Right atrium auricular region (tissue), 2 donors: ENCODE measurements around the gene ZFP1. TPM values are rescaled to one million over a fixed set of nuclear protein-coding genes. Genes with fewer than 3 reads are reported as not detected.

ENCODE experiments used
- DNase-seq: peaks from one replicate; pipeline ENCODE4 v3.0.0-alpha.2; 2019; ENCODE audit warnings: low spot score
- H3K27ac ChIP-seq, 2 donors: fragments of 200-600 bp; sonication (generic); 1 replicate in 1 of 2; 2 replicates in 1 of 2; pipeline ENCODE4 v1.5.1; 2016 to 2019
- H3K27me3 ChIP-seq, 2 donors: fragments of 200-600 bp; sonication (generic); one replicate each; pipeline versions ENCODE4 v1.5.1 to v1.6.0; 2017 to 2019
- H3K36me3 ChIP-seq: fragments of 200-600 bp; sonication (generic); one replicate; pipeline ENCODE4 v1.5.1; 2016
- H3K4me1 ChIP-seq, 2 donors: fragments of 200-600 bp; sonication (generic); one replicate each; pipeline versions ENCODE4 v1.5.1 to v1.6.0; 2017 to 2019
- H3K4me3 ChIP-seq, 2 donors: fragments of 200-600 bp; sonication (generic); 1 replicate in 1 of 2; 2 replicates in 1 of 2; pipeline ENCODE4 v1.5.1; 2017 to 2019; ENCODE audit warnings: mild to moderate bottlenecking in 1 of 2, moderate library complexity in 1 of 2
- H3K9me3 ChIP-seq, 2 donors: fragments of 200-600 bp; sonication (generic); one replicate each; pipeline ENCODE4 v1.5.1; 2019
- total RNA-seq, 2 donors: library from RNA; depleted of rRNA; stranded (reverse); fragments of >200 nt; gene quantifications; one replicate each; pipeline ENCODE4 v1.1.0, GENCODE V29; 2016
- TF ChIP-seq, protein P1 (sequence below), 2 donors: fragments of 200-600 bp; sonication (generic); IDR thresholded peaks; one replicate each; pipeline ENCODE4 v1.5.1; 2019; ENCODE audit warnings: antibody characterized with exemption in 2 of 2

ZFP1 gene
- total RNA-seq, 2 donors from 2014 or later = 8.6 to 8.8 TPM

DNA sequence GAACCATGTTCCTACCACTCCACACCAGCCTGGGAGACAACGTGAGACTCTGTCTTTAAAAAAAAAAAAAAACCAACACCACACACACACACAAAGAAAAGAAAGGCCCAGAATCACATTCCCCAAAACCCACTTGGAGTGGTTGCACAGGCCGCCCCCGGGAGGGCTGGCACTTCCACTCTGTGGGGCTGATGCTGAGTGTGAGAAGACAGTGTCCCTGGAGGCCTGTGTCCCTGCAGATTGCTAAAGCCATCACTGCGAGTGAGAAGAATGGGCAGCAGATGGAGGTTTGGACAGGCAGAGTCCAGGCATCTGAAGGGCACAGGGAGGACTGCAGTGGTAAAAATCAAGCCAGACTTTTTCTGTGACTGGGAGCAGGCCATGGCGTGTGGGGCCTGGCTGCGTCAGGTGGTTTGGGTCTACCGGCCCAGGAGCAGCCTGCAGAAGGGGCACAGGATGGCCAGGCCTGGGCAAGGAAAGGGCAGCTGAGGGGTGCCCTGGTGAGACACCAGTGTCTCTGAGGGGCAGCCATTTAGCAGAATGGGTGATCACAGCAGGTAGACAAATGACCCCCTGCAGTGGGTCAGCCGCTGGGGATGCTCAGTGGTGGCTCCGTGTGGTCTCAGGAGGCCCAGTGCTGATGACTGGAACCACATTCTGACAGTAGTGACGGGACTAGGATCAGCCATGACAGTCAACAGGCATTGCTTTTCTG, 45.6 kb downstream of the ZFP1 start:
- no peaks in the 10 kb centered on the region for H3K36me3 ChIP-seq
- TF ChIP-seq, protein P1, sequence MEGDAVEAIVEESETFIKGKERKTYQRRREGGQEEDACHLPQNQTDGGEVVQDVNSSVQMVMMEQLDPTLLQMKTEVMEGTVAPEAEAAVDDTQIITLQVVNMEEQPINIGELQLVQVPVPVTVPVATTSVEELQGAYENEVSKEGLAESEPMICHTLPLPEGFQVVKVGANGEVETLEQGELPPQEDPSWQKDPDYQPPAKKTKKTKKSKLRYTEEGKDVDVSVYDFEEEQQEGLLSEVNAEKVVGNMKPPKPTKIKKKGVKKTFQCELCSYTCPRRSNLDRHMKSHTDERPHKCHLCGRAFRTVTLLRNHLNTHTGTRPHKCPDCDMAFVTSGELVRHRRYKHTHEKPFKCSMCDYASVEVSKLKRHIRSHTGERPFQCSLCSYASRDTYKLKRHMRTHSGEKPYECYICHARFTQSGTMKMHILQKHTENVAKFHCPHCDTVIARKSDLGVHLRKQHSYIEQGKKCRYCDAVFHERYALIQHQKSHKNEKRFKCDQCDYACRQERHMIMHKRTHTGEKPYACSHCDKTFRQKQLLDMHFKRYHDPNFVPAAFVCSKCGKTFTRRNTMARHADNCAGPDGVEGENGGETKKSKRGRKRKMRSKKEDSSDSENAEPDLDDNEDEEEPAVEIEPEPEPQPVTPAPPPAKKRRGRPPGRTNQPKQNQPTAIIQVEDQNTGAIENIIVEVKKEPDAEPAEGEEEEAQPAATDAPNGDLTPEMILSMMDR (IDR thresholded peaks at IDR 0.05) = no peak
- H3K27ac ChIP-seq = no peak overlapping the region
- DNase-seq = no peak
- H3K4me3 ChIP-seq = no peak overlapping the region
- H3K27me3 ChIP-seq = no peaks in the 10 kb centered on the region
- H3K9me3 ChIP-seq = no peaks in the 10 kb centered on the region
- no peaks in the 10 kb centered on the region for H3K4me1 ChIP-seq

DNA sequence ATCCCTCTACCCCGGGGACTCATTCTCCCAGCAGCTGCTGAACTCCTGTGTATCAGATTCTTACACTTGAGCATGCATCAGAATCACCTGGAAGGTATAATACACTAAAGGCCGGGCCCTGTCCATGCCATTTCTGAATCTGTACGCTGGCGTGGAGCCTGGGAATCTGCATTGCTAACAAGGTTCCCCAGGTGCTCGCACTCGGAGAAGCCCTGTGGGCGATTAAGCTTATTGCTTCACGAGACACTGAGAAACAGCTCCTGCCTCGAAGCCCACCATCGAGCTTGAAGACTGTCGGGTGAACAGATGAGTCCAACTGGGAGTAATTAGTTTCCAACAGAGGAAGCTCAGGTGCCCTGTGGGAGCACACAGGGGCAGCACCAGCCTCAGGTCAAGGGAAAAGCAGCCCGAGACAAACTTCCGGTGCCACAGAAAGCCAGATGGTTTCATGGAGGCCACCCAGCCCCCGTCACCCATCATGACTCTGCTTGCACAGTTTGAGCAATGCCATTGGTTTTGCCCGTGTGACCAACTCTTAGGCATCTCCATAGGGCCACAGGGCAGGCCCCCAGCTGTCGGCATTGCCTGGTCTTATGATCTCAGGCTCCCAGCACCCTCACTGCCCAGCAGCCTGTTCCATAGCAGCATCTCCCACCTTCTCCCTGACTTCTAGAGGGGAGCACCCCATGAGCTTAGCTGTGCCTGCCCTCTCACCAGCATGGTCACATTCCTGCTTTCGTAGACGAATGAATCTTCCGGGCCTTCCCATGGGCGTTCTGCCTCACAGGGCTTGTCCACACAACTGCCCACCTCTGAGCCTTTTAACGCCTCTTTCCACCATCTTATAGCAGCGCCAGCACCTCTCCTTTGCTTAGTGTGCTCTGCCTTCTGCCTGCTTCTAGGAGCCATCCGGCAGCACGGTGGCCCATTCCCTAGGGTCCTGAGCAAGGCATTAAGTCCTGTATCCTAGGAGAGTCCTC, 47.8 kb downstream of the ZFP1 start:
- Histone ChIP-seq H3K27ac (no peak overlapping the region), H3K9me3 (no peaks in the 10 kb centered on the region), H3K4me1 (peaks cover 0 to 12% of the 10 kb centered on the region in 2 donors), H3K36me3 (no peaks in the 10 kb centered on the region), H3K27me3 (no peaks in the 10 kb centered on the region), H3K4me3 (no peak overlapping the region)
- TF ChIP-seq, protein P1 (IDR thresholded peaks at IDR 0.05) = no peak
- DNase-seq = no peak

DNA sequence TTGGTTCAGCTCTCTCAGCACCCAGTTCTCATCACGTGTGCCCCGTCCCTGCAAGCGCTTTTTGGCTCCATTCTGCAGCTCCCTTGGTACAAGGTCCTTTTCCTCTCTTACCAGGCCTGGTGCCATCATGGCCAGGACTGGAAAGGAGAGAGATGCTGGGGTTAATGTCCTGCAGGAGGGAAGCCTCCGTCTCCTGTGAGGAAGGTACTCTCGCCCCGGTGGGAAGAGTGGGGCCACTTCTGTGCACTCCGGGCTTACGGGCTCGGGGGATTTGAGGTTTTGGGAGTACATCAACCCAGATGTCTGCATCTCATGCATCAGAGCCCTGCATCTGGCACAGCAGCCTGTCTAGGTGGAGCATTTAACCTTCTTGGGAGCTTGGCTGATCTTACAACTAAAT, 48.5 kb downstream of the ZFP1 start:
- H3K27ac ChIP-seq = no peak overlapping the region

GRCh38 chr16:75197522-75198134, 49.3 kb downstream of the ZFP1 start:
- Histone ChIP-seq H3K27me3 (no peaks in the 10 kb centered on the region), H3K9me3 (no peaks in the 10 kb centered on the region), H3K27ac (no peak overlapping the region), H3K4me1 (peaks cover 0 to 12% of the 10 kb centered on the region in 2 donors), H3K4me3 (peak overlapping the region in 1 of 2 donors; percentile 16), H3K36me3 (no peaks in the 10 kb centered on the region)
- no peak for DNase-seq
- TF ChIP-seq, protein P1 (IDR thresholded peaks at IDR 0.05) = no peak

More for the DNA sequence above, 48.5 kb downstream of the ZFP1 start:
- Histone ChIP-seq H3K27me3 (no peaks in the 10 kb centered on the region), H3K36me3 (no peaks in the 10 kb centered on the region), H3K4me3 (no peak overlapping the region), H3K9me3 (no peaks in the 10 kb centered on the region), H3K4me1 (peaks cover 0 to 12% of the 10 kb centered on the region in 2 donors)
- DNase-seq = no peak
- TF ChIP-seq, protein P1 (IDR thresholded peaks at IDR 0.05) = no peak

- H3K27me3 ChIP-seq = no peaks in the 10 kb centered on the region
- H3K9me3 ChIP-seq = no peaks in the 10 kb centered on the region
- no peaks in the 10 kb centered on the region for H3K36me3 ChIP-seq
- TF ChIP-seq, protein P1 (IDR thresholded peaks at IDR 0.05) = no peak
- peak overlapping the region in 1 of 2 donors; percentile 16 for H3K4me3 ChIP-seq
- peaks cover 0 to 12% of the 10 kb centered on the region in 2 donors for H3K4me1 ChIP-seq
- H3K27ac ChIP-seq = no peak overlapping the region
- DNase-seq = no peak
Measured at GRCh38 chr16:75198135-75198600, 49.8 kb downstream of the ZFP1 start.
